HG02973 (cell line): ENCODE data around the gene NID2.

Experiments
- ATAC-seq: cut with Tn5 transposase; IDR thresholded peaks from one replicate; pipeline ENCODE4 v1.9.1; 2021; ENCODE audit warnings: moderate library complexity; ENCODE audit not compliant: unreplicated experiment

Gene NID2

DNA sequence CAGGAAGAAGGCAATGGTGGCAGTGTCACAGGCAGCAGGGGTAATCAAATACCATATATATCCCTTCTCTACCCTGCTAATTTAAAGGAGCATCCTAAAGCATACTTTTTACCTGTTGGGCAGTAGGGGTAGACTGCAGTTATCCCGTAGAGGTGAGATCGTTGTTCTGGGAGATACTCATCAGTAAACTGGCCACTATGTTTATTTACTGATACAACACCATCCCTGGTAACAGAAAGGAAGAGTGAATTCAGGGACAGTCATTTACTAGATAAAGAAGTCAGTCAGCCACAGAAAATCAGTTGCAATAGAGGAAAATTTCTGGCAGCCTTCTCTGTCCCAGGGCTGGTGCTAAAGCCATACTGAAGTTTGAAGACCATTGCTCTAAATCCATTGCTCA is 63.2 kb downstream of the NID2 start:
- no peak for ATAC-seq

DNA sequence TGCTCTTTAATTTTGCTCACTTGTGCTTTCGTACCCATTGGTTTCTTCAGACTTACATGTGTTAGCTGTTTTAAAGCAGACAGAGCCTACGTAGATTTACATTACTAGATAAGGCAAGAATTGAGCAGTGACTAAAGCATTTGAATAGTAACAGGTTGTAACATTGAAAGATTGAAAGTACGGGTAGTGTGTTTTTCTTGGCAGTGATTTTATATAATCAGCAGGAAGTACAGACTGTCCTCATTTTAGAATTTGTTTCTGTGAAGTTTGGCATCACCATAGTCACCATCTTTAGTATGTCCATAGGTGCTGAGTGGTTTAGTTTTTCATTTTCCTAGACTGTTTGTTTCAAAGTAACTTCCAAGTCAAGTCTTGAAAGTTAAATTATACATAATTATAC is 65.5 kb downstream of the NID2 start:
- ATAC-seq: no peak

DNA sequence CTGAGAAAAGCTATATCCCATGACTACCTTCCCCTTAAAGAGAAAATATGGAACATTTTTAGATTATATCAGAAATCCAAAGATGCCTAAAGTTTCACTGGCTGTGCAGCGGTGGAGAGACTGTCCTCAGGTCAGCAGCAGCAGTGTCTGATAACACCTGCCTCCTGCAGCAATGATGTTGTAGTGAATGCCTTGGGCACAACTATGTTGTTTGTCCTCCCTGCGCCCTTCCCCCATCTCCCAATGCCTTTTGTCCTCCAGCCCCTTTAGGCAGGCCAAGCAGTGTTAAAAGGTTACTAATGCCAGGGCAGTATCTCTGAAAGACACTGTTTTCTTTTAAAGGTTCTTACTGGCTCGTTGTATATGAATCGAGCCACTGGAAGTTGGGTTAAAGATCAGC is 66.3 kb downstream of the NID2 start:
- no peak for ATAC-seq

DNA sequence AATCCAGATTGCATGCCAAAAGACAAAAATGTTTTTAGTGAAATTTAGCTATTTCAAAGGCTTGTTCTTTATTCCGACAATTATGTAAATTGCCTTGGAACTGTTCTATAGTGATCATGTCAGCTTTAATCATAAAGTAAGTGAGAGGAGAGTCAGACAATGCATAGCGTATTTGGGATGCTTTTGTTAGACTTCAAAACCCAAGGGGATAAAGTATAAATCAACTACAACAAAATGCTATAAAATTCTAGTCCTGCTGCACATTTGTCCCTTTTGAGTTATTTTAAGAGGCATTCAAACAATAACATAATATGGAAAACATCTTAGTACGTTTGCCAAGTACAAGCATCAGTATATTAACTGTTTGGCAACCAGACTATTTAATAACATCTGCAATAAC is 68.2 kb downstream of the NID2 start:
- no peak for ATAC-seq

DNA sequence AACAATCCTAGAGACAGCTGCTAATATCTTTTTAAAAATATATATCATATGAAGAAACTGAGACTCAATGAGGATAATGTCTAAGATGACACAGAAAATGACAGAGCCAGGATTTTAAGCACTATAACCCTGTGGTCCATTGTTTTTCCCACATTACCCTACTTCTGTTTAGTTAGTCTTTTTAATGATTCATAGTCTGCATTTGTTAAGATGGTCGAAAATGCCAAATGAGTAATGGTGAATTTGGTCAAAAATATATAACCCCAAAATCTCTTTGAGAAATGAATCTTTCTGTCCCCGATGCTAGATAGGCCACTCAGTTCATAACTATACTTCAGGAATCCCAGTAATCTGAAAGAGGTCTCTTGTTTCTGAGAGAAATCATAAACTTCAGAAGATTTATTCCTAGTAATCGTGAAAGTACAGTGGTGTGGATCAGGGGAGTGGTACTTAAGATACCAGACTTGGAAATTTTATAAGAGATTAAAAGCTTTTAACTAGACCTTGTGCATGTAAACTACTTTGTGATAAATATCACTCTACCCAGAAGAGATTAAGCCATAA is 68.8 kb downstream of the NID2 start:
- ATAC-seq: no peak

DNA sequence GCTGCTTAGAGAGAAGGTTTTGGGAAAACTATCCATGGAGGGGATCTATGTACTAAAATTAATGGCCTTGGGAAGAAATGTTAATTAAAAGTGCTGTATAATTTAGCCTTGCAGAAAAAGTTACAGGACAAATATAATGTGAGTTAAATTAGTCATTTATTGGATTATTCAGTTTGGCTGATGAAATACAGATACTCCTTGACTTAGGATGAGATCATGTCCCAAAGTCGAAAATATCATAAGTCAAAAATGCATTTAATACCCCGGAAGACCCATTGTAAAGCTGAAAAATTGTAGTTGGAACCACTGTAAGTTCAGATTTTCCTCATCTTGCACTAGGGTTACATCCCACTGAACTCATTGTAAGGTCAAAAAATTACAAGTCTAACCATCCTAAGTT is 69.8 kb downstream of the NID2 start:
- no peak for ATAC-seq

DNA sequence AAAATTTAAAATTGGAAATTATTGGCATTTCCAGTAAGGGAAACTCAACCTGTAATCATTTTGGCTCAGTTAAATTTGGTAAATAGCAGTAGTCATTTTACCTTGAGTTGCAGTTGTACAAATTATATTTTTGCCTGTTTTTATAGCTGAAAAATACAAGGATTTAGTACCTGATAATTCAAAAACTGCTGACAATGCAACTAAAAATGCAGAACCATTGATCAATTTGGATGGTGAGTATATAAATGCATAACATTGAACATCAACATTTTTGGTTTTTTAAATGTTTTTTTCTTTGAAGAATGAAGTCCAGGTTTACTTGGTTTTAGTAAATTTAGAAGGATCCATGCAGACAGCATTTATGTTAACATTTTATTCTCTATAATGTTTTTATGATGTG is 70.5 kb downstream of the NID2 start:
- ATAC-seq: no peak

DNA sequence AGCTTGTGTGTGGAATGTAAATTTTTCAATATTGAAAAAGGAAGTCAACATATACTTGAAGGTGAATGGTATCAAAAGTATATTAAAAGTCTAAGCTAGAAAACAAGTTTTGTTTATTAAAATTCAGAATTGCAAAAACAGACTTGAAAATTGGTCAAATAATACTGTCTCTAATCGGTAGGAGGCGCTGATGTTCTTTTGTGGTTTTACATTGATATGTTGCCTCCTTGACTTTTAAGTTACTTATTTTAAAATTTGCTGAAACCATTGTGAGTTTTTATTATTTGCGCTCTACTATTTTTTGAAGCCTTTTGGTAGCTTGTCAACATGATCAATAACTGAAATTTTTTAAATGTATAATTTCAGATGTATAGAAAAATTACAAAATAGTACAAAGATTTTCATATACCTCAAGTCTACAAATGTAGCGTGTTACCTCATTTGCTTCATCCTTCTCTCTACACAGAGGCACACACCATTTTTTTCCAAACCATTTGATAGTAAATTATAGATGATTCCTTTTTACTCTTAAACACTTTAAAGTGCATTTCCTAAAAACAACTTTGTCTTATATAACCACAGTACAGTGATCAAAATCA is 72.6 kb downstream of the NID2 start:
- no peak for ATAC-seq

DNA sequence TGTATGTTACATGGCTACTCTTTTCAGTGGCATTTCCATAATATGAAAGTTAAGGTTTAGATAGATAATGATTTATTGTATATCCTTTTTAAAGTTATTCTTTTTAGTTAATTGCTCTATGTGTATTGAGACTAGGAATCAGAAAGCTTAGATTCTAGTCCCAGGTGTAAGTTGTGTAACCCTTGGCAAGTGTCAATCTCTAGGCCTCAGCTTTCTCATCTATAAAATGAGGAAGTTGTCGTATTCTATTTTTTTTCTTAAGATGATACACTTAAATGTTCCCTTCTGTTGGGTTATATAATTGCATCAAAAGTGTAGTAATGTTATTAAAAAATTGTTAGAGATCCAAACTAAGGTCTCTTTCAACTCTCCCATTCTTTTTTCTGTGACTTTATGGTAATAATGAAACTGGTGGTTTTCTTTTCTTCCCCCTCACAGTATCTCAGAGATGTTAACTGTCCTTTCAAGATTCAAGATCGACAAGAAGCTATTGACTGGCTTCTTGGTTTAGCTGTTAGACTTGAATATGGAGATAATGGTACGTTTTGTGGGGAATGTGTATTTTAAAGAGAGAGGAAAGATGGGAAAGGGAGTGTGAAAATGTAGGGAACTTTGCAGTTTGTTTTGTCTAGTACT is 75.5 kb downstream of the NID2 start:
- no peak for ATAC-seq

DNA sequence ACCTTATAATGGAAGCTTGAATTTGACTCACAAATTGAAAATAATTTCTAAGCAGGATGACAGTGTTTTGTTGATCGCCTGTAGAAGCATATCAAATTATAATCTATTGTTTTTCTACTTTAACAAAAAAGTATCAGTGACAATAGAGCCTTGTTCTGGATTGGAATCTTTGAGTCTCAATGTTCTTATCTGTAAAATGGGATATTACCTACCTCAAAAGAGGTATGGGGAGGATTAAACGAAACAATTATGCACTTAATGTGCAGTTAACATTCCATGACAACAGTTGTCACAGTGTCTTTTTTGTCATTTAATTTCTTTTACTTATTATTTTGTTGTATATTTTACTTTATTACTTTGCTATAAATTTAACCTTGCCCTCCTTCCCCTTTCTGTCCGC is 78.4 kb downstream of the NID2 start:
- no peak for ATAC-seq

DNA sequence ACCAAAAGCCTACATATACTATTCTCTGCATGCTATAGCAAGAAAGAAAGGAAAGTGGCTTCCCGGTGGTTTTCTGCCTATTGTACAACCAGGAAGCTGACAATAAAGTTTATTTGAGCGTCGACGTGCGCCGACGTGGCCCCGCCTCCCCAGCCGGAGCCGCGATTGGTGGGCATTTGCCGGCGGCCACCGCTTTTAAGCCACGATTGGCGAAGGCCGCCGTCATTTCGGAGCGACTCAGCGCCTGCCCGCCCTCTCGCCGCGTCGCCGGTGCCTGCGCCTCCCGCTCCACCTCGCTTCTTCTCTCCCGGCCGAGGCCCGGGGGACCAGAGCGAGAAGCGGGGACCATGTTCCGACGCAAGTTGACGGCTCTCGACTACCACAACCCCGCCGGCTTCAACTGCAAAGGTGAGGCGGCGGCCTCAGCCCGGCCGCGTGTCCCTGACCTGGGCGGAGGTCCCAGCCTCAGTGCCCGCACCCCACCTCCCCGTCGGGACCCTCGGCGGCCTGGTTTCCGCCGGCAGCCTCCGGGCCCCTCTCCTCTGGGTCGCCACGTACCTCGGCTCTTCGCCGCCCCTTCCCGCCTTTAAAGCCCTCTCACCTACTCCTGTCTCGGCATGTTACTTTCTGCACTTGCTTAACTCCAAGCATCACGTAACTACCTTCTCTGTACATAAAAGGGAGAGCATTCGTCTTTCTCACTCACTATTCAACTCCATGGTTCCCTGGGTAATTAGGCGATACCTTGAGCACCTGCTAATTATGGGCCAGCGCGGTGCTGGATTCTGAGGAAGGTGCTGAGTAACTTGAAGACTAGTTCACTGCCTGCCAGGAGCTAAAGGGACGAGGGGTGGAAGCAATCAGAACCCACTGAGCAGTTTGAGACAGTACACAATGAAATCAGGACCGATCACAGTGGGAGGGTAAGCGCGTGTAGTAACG is 79.3 kb downstream of the NID2 start, which contains the start of gene RTRAF:
RTRAF (plus strand) TSS at position 254 of the 942 bp plus-strand sequence; CDS start at position 348, 94 bp downstream.
- ATAC-seq: peak; percentile 92

DNA sequence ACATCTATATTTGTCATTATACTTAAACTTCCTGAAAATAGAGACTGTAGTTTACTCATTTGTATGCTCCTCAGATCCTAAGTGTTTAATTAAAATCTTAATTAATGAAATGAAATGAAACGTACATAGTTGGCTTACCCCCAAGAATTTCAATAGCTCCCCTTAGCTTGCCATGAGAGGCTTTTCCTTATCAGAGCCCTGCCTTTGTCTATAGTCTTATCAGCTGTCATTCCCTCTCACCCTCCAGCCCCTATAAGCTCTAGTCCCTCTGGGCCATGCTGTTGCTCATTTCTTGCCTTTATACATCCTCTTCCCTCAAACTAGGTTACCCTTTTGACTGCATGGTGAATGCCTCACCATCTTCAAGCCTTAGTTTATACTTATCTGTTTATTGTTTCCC is 80.6 kb downstream of the NID2 start:
- no peak for ATAC-seq

DNA sequence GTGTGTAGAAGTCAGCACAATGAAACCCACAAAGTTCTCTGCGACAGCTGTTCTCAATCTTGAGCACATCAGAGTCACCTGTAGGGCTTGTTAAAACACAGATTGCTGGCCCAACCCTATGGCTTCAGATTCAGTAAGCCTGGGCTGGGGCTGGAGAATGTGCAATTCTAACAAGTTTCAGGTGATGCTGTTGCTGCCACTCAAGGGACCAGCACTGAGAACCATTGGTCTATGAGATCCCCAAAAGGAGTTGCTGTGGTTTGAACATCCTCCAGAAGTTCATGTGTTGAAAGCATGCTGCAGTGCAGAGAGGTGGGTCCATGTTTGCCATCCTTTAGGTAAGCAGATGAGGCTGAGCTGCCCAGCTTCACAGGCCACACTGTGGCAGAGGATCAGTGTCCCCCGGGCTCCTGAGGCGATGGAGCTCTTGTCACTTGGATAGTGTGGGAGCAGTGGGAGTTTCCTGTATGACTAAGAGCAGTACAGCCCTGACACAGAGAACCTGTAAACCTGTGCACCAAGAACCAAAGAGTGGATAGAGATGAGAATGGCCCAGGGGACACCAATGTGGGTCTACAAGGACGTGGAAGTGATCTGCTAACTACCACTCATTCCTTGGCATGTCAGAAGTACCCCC is 87.5 kb downstream of the NID2 start:
- ATAC-seq: no peak

DNA sequence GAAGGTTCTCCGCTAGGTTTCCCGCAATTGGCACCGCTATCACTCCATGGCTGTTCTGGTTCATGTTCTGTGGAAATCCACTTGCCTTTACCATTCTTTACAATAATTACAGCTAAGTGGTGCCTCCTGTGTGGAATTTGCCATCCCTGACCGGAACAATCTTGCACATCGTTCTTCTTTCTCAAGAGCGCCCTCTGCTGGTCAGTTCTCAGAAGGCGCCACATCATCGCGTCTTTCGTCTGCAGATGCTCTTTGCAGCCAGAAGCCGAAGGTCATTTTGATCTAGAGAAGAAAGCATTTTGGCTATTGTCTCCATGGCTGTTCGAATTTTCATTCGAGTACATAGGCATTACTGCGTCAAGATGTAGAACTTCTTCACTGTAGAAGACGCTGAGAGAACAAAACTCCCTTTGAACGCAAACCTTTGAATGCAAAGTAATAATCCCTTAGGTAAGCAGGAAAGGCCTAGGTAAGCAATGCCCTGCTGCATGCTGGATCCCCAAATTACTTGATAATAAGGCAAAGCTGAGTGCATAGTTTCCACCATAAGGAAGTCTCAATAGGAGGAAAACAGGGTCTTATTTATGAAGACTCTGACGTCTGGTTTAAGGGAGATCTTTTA is 89.7 kb downstream of the NID2 start:
- peak; percentile 57 for ATAC-seq

DNA sequence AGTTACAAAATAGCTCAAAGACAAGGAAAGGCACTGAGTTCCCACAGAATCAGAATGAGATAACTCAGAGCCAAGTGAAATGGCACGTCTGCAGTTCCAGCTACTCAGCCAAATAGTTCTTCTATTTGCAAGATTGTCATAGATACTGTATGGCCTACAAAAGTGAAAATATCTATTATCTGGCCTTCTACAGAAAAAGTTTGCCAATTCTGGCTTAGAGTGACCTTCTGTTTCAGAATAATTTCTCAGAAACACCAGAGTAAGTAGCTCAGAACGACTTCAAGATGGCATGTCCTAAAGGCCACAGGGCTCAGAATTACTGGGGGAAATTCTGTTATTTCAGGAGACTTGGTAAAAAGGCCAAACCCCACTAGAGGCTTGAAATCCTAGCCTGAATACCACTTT is 90.2 kb downstream of the NID2 start:
- ATAC-seq: no peak

DNA sequence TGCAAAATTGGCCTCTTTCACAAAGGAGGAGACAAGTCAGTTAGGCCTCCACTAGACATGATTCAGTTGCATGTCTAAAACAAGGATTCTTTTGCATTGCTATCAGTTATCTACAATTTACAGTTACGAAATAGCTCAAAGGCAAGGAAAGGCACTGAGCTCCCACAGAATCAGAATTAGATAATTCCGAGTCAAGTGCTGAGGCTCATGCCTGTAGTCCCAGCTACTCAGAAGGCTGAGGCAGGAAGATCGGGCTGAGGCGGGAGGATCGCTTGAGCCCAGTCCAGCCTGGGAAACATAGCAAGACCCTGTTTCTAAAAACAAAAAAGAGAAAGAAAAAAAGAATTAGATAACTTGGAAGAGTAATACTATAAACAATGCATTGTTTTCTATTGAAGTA is 91.8 kb downstream of the NID2 start:
- ATAC-seq: no peak

DNA sequence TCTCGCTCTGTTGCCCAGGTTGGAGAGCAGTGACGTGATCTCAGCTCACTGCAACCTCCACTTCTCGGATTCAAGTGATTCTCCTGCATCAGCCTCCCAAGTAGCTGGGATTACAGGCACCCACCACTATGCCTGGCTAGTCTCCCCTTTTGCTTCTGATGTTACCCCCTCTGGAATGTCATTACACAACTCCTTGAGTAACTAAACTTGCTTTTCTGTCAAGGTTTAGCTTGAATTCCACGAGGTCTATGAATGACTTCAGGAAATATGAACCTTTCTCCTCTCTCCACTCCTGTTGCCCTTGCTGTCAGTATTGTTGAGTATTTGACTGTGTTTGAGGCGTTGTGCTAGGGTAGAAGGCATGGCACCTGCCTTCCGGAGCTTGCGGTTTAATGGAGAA is 96.3 kb downstream of the NID2 start:
- ATAC-seq: no peak

DNA sequence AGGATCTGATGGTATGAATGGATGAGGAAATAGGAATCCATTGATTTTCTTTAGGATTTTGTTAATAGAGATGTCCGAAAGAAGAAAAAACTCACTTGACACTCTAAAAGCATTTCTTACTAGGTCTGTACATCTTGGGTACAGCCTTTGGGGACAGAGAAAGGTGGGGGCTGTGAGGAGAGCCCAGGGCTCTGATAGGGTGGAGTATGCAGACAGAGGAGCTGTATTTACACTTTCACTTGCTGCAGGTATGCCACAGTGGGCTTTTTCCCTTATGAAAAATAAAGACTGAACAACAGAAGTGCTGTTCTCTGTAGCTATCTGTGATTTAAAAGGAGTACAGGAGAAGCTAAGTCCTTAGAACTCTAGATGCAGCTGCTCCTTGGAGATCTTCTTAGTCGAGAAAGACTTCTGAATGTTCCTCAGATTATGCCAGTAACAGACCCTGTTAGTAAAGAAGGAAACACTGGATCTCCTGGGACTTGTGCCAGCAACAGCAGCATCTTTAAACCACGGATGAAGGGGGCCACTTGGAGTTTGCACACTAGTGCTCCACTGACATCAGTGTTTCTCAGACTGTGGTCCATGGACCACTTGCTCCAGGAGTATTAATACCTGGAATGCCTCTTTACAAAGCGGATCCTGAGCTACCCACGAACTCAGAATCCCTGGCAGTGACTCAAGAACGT is 98.9 kb downstream of the NID2 start:
- ATAC-seq: no peak

DNA sequence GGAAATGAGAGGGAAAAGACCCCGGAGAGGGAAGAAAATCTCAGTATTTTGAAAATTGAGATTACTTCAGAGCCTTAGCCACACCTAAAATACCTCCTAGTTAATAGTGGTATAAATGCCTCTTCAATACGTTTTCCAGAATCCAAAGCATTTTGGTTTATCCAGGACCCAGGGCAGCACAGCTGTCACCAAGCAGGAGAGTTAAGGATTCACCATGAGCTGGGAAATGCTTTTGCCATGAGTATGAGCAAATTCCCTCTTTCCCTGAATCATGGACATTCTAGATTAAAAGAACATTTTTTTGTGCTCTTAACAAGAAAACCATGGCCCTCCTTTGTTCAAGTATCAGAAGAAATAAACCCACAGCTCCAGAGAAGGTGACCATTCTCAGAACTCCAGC is 101.3 kb downstream of the NID2 start:
- ATAC-seq: no peak

DNA sequence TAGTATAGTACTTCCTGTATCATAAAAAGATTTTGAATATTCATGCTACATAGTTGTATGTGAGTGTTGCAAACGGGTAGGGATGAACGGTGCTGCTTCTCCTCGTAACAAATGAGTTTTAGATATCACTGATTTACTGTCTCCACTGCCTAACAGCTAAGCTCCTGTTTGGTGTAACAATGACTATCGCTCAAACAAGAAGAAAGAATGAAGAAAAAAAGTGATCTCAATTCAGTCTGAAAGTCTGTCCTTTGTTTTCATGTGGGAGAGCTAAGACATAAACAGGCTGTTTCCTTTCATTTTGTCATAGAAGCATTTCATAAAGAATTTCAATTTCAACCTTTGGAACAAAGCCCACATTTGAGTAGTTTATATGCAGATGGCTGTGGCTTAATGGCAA is 105.6 kb downstream of the NID2 start:
- ATAC-seq: no peak
